Measurements from ENCODE around the gene FRMD1. TPM values are rescaled to one million over a fixed set of nuclear protein-coding genes. Genes with fewer than 3 reads are reported as not detected.

FRMD1 gene
- total RNA-seq, 1 donor from 2014 or later, result not detected

DNA sequence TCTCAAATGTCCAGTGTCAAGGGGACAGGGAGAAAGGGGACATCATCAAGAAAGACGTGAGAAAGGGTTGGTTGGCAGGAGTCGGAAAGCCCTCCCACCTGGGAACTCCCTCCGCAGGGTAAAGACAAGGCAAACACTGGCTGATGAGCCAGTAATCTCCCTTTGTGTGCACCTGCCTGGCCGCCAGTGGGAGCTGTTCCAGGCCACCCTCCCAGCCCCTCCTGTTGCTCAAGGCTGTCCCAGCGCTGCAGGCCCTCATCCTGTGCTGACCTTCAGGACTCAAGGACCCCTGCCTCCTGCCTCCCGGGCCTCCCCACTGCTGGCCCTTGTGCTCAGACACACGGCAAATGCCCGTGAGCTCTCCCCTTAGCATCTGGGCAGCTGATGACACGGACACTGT is 7.4 kb downstream of the FRMD1 start:
- Mint-ChIP-seq H3K9me3 (ENCODE audit: unreplicated experiment) (peaks cover 2% of the 10 kb centered on the region), H3K4me3 (ENCODE audit: unreplicated experiment) (no peak overlapping the region), H3K27ac (ENCODE audit: unreplicated experiment) (no peak overlapping the region), H3K27me3 (ENCODE audit: low read depth, unreplicated experiment) (peaks cover 56% of the 10 kb centered on the region), H3K36me3 (ENCODE audit: low read depth, unreplicated experiment) (no peaks in the 10 kb centered on the region), H3K4me1 (ENCODE audit: low read depth, unreplicated experiment) (no peaks in the 10 kb centered on the region)
- Histone ChIP-seq H3K36me3 (ENCODE audit: insufficient read depth, low read length) (no peaks in the 10 kb centered on the region), H3K9me3 (ENCODE audit: insufficient read depth, low read depth, low read length) (peaks cover 7% of the 10 kb centered on the region), H3K4me2 (ENCODE audit: low read length) (no peak overlapping the region), H3K27me3 (ENCODE audit: insufficient read depth, low read length) (peaks cover 3% of the 10 kb centered on the region), H4K20me1 (ENCODE audit: insufficient read depth, low read length) (no peaks in the 10 kb centered on the region), H2AFZ (ENCODE audit: low read depth, low read length) (no peak overlapping the region), H3K79me2 (ENCODE audit: insufficient read depth, low read length) (no peaks in the 10 kb centered on the region), H3K4me3 (ENCODE audit: insufficient read depth, low read depth, low read length) (no peak overlapping the region), H3K9ac (ENCODE audit: low read length) (no peak overlapping the region), H3K4me1 (ENCODE audit: insufficient read depth, low read length) (no peaks in the 10 kb centered on the region), H3K27ac (ENCODE audit: low read depth, low read length) (no peak overlapping the region)
- TF ChIP-seq EZH2 (IDR thresholded peaks at IDR 0.05; ENCODE audit: insufficient read depth, low read length) (no peak), CTCF (IDR thresholded peaks at IDR 0.05; ENCODE audit: insufficient read depth, low read depth, low read length) (no peak)
- FAIRE-seq (no peak), DNase-seq (ENCODE audit: low read depth) (no peak)

DNA sequence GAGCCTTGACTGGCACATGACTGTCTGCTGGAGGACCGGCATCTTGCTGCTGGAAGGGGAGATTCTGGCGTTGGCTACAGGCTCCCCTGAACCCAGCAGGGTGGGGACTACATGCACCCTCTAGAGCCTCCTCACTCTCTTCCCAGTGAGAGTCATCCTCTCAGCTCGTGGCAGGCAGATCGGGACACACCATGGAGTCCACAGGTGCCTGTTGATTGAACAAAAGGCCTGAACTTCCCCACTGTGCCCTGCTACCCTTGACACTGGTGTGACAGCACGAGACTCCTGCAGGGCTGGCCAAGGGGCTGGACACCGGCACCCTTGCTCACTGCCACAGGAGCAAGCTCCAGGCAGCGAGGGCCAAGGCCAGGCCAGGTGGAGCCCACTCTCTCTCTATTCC is 8.2 kb downstream of the FRMD1 start:
- no peaks in the 10 kb centered on the region for H4K20me1 ChIP-seq (ENCODE audit: insufficient read depth, low read length)
- Mint-ChIP-seq H3K27me3 (ENCODE audit: low read depth, unreplicated experiment) (peaks cover 49% of the 10 kb centered on the region), H3K4me1 (ENCODE audit: low read depth, unreplicated experiment) (no peaks in the 10 kb centered on the region), H3K36me3 (ENCODE audit: low read depth, unreplicated experiment) (no peaks in the 10 kb centered on the region), H3K27ac (ENCODE audit: unreplicated experiment) (no peak overlapping the region), H3K9me3 (ENCODE audit: unreplicated experiment) (peaks cover under 1% of the 10 kb centered on the region), H3K4me3 (ENCODE audit: unreplicated experiment) (no peak overlapping the region)
- DNase-seq (ENCODE audit: low read depth), result no peak
- no peak overlapping the region for H2AFZ ChIP-seq (ENCODE audit: low read depth, low read length)
- H3K4me1 ChIP-seq (ENCODE audit: insufficient read depth, low read length), result no peaks in the 10 kb centered on the region
- H3K9me3 ChIP-seq (ENCODE audit: insufficient read depth, low read depth, low read length), result peaks cover 7% of the 10 kb centered on the region
- H3K4me3 ChIP-seq (ENCODE audit: insufficient read depth, low read depth, low read length), result no peak overlapping the region
- no peak overlapping the region for H3K27ac ChIP-seq (ENCODE audit: low read depth, low read length)
- no peak for TF ChIP-seq EZH2 (IDR thresholded peaks at IDR 0.05; ENCODE audit: insufficient read depth, low read length)
- H3K79me2 ChIP-seq (ENCODE audit: insufficient read depth, low read length), result no peaks in the 10 kb centered on the region
- no peak overlapping the region for H3K4me2 ChIP-seq (ENCODE audit: low read length)
- peaks cover 3% of the 10 kb centered on the region for H3K27me3 ChIP-seq (ENCODE audit: insufficient read depth, low read length)
- no peak overlapping the region for H3K9ac ChIP-seq (ENCODE audit: low read length)
- H3K36me3 ChIP-seq (ENCODE audit: insufficient read depth, low read length), result no peaks in the 10 kb centered on the region
- FAIRE-seq, result no peak

DNA sequence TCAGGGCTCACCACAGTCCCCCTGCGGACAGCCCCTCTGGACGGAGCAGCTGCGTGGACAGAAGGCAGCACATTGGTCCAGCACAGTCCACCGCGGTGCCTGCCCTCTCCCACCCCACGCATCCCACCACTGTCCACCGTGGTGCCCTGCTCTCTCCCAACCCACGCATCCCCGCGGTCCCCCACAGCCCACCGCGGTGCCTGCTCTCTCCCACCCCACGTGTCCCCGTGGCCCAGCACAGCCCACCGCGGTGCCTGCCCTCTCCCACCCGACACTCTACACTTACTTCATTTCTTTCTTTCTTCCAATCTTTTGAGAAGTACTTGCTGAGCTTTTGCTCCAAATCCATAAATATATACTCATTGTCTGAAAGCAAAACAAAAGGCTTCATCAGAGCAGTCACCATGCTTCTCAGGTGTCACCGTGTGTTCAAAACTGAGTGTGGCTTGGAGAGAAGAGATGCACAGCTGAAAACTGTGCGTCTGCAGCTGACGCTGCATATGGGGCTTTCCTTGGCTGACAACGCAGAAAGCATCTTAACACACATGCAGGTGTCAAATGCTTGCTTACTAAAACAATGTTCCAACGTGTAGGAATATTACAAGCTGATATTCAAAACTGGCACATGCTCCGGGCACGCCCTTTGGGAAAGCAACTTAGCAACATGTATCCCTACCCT is 11.8 kb downstream of the FRMD1 start:
- Histone ChIP-seq H3K4me3 (ENCODE audit: insufficient read depth, low read depth, low read length) (no peak overlapping the region), H3K27me3 (ENCODE audit: insufficient read depth, low read length) (peaks cover 3% of the 10 kb centered on the region), H2AFZ (ENCODE audit: low read depth, low read length) (no peak overlapping the region), H3K9me3 (ENCODE audit: insufficient read depth, low read depth, low read length) (no peaks in the 10 kb centered on the region), H3K4me1 (ENCODE audit: insufficient read depth, low read length) (no peaks in the 10 kb centered on the region), H3K9ac (ENCODE audit: low read length) (no peak overlapping the region), H3K4me2 (ENCODE audit: low read length) (no peak overlapping the region), H4K20me1 (ENCODE audit: insufficient read depth, low read length) (no peaks in the 10 kb centered on the region), H3K27ac (ENCODE audit: low read depth, low read length) (no peak overlapping the region), H3K36me3 (ENCODE audit: insufficient read depth, low read length) (no peaks in the 10 kb centered on the region), H3K79me2 (ENCODE audit: insufficient read depth, low read length) (no peaks in the 10 kb centered on the region)
- no peaks in the 10 kb centered on the region for H3K4me1 Mint-ChIP-seq (ENCODE audit: low read depth, unreplicated experiment)
- DNase-seq (ENCODE audit: low read depth), result no peak
- no peak for FAIRE-seq
- H3K9me3 Mint-ChIP-seq (ENCODE audit: unreplicated experiment), result peaks cover 2% of the 10 kb centered on the region
- no peaks in the 10 kb centered on the region for H3K36me3 Mint-ChIP-seq (ENCODE audit: low read depth, unreplicated experiment)
- no peak overlapping the region for H3K4me3 Mint-ChIP-seq (ENCODE audit: unreplicated experiment)
- no peak for TF ChIP-seq CTCF (IDR thresholded peaks at IDR 0.05; ENCODE audit: insufficient read depth, low read depth, low read length)
- no peak for TF ChIP-seq EZH2 (IDR thresholded peaks at IDR 0.05; ENCODE audit: insufficient read depth, low read length)
- H3K27me3 Mint-ChIP-seq (ENCODE audit: low read depth, unreplicated experiment), result peaks cover 52% of the 10 kb centered on the region
- no peak overlapping the region for H3K27ac Mint-ChIP-seq (ENCODE audit: unreplicated experiment)

Data from astrocyte (in vitro differentiated cells and primary cell).